Cardiac fibroblast (primary cell): ENCODE measurements around the gene NUDT5.
A peak's percentile ranks its signal among the peaks of the same experiment; 100 is the strongest.

Source experiments
- DNase-seq, 2 donors: peaks; one replicate each; pipeline versions ENCODE4 v3.0.0 to v3.0.0-alpha.2; 2010; ENCODE audit warnings: low read depth in 2 of 2
- H3K4me3 ChIP-seq, 2 donors: replicated peaks in 1 of 2; 1 replicate in 1 of 2; 2 replicates in 1 of 2; pipeline ENCODE4 v1.5.1; 2011; ENCODE audit warnings: low read depth in 2 of 2, low read length in 2 of 2, mild to moderate bottlenecking in 2 of 2, moderate library complexity in 1 of 2
- CTCF ChIP-seq: IDR thresholded peaks from one replicate; pipeline ENCODE4 v1.5.1; 2011; ENCODE audit warnings: low read depth, mild to moderate bottlenecking, low read length, inconsistent platforms

Gene NUDT5

GRCh38 chr10:12218991-12219390 lies 23.3 kb upstream of the NUDT5 start:
- TF ChIP-seq CTCF, result no peak
- no peak for DNase-seq
- H3K4me3 ChIP-seq, result no peak overlapping the region

- DNase-seq, result peak; percentile 73 to 74
- H3K4me3 ChIP-seq, result no peak overlapping the region
Measured at GRCh38 chr10:12214763-12215218, 19.1 kb upstream of the NUDT5 start.

GRCh38 chr10:12214093-12214492 lies 18.4 kb upstream of the NUDT5 start:
- no peak for DNase-seq
- no peak overlapping the region for H3K4me3 ChIP-seq
- TF ChIP-seq CTCF, result no peak

More at GRCh38 chr10:12214763-12215218, 19.1 kb upstream of the NUDT5 start:
- TF ChIP-seq CTCF, result peak; percentile 62

- TF ChIP-seq CTCF, result no peak
- H3K4me3 ChIP-seq, result no peak overlapping the region
- no peak for DNase-seq
Measured at GRCh38 chr10:12213621-12214020, 17.9 kb upstream of the NUDT5 start.

GRCh38 chr10:12212454-12212853 lies 16.8 kb upstream of the NUDT5 start:
- H3K4me3 ChIP-seq, result no peak overlapping the region
- TF ChIP-seq CTCF, result no peak
- DNase-seq, result no peak

GRCh38 chr10:12208460-12208859 lies 12.8 kb upstream of the NUDT5 start:
- TF ChIP-seq CTCF, result no peak
- no peak for DNase-seq
- no peak overlapping the region for H3K4me3 ChIP-seq

GRCh38 chr10:12207114-12207513 lies 11.4 kb upstream of the NUDT5 start:
- H3K4me3 ChIP-seq, result no peak overlapping the region
- no peak for TF ChIP-seq CTCF
- DNase-seq, result no peak
